NCI-H128 (cell line): Measurements from ENCODE around the gene DCHS2.
"Not testable (repeated sequence)": the region's sequence is repeated elsewhere in the genome, so short reads cannot be mapped to it uniquely, and the experiment has no call there.

Source experiments
- DNase-seq: peaks from one replicate; lab custom pipeline; 2025; ENCODE audit not compliant: unreplicated experiment; lab: John Stamatoyannopoulos, UW

DCHS2 gene

DNA sequence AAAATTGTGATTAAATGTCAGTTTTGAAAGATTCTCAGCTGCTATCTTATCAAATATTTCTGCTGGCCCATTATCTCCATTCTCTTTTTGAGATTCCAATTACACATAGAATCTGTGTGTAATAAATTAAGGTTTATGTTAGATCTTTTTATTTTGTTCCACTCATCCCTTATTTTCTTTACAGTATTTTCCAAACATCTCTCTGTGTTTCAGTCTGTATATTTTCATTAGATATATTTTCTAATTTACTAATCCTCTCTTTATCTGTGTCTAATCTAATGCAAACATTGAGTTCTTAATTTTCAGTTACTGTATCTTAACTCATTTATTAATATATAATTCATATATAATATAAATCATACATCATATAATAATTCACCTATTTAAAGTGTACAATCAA, 268.7 kb downstream of the DCHS2 start:
- DNase-seq, result no peak

DNA sequence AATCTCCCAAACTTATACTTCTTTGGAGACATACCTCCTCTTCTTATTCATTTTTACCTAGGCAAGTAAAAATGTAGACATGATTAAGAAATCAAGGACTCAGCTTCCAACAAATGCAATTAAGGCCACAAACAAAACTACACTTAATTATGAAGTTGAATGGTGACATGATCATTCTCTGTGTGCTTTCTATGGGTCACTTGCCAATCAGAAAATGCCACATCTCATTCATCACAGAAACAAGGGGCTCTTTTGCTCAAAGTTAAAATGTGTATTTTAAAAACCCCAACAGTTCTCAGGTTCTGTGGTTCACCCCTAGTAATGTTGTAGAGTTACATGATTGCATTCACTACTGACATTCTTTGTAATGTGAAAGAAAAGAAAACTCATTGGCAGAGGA, 273.5 kb downstream of the DCHS2 start:
- no peak for DNase-seq

DNA sequence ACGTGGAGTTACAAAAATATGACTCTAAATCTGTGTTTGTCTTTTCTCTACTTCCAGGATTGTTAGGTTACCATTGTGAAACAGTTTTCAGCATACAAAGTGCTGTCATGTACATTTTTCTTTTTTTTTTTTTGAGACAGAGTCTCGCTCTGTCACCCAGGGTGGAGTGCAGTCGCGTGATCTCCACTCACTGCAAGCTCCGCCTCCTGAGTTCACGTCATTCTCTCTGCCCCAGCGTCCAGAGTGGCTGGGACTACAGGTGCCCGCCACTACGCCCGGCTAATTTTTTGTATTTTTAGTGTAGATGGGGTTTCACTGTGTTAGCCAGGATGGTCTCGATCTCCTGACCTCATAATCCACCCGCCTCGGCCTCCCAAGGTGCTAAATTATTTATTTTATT, 274.2 kb downstream of the DCHS2 start:
- not testable (repeated sequence) for DNase-seq

DNA sequence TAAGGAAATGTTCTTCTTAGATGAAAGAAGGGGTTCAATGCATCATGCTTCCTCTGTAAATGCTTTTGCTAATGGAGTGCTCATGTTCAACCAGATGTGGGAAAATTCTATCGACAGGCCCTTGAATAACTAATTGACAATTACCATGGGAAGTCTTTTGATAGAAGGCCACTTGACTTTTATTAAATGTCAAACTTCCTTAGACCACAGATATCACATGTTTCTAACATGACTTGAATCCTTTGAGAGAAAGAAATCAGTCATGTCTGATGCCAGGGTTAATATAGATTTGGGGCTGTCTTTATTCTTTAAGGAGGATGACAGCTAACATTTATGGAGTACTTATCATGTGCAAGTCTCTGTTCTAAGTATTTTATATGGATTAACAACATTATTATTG, 280.1 kb downstream of the DCHS2 start:
- DNase-seq, result no peak

DNA sequence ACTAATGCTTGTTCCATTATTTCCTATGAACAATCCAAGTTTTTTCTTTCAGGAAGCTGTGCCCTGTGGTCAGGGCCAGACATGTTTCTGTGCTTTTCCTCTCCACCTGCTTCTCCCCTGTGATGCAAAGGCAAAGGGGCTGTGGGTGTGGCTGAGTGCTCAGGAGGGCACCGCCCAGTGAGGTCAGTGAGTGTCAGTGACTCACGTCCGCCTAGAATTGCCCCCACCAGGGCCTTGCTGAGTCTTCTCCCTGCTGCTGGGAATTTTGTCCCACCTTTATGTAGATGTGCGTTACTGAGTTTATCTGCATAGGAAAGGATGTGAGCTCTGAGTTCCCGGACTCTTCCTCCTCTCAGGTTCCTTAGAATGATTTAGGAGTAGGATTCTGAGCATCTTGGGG, 283.2 kb downstream of the DCHS2 start:
- no peak for DNase-seq

DNA sequence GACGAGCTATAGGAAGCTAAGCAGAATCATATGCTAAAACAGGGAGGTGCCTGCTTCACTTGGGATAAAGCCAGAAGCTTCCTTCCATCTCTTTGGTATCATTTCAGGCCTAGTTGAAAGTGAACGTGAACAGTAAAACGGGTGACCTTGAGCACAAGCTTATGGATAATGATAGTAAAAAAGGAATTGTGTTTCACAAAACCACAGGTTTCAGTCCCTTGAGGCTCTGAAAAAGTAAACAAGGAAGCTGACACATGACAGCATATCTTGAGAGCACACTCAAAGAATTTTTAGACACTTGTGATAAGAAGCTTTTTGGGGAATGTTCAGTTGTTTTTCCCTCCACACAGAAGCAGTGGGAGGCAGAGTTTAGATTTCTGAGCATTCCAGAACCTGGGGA, 286.1 kb downstream of the DCHS2 start:
- DNase-seq, result no peak

DNA sequence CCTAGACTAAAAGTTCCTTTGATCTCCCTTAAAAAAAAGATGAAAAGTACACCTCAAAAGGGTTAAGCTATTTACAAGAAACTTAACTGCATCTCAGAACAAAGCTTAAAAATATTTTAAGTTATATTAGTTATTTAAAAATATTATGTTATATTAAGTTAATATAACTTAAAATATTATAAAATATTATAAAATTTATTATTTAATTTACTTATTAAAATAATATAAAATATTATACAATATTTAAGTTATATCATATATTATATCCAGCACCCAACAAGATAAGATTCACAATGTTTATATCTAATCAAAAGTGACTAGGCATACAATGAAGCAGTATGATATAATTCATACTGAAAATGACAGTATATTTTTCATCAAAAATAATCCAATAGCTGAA, 296.9 kb downstream of the DCHS2 start:
- no peak for DNase-seq

DNA sequence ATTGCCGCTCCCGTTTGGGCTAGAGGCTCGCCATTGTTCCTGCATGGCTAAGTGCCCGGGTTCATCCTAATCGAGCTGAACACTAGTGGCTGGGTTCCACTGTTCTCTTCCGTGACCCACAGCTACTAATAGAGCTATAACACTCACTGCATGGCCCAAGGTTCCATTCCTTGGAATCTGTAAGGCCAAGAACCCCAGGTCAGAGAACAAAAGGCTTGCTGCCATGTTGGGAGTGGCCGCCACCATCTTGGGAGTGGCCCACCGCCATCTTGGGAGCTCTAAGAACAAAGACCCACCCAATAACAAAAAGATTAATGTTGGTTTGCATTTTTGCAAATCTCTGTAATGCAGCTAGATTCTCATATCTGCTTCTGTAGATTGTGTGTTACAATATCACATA, 299.0 kb downstream of the DCHS2 start:
- DNase-seq, result no peak

DNA sequence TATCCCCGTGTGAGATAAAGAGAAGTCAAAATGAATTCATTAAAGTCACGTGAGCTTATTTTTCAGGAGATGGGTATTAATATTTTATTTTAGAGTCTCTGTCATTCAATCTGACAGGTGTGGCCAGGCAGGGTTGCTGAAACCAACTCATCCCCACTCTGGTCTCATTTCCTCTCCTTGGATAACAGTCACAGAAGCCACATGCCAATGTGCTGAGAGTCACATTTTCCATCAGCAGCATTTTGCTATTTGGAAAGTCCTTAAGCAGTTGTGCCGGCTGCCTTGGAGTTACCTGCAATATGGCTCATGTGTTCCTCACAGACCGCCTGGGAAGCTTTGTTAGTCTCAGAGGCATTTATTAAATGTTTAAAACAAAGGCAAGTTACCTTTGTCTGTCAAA, 302.3 kb downstream of the DCHS2 start:
- DNase-seq, result no peak

DNA sequence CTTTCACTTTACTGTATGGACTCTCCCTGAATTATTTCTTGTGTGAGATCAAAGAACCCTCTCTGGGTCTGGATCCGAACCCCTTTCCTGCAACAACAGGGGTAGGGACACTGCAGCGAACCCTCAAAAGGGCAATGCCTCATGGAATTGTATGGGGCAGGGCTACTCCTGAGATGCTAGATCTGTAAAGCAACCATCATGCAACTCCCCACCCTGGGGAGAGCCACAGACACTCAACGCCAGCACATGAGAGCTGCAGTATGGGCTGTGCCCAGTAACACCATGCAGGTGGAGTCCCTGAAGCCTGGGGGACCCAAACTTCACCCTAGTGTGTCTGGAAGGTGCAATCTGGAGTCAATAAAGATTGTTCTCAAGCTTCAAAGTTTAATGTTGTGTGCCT, 304.7 kb downstream of the DCHS2 start:
- DNase-seq, result no peak

DNA sequence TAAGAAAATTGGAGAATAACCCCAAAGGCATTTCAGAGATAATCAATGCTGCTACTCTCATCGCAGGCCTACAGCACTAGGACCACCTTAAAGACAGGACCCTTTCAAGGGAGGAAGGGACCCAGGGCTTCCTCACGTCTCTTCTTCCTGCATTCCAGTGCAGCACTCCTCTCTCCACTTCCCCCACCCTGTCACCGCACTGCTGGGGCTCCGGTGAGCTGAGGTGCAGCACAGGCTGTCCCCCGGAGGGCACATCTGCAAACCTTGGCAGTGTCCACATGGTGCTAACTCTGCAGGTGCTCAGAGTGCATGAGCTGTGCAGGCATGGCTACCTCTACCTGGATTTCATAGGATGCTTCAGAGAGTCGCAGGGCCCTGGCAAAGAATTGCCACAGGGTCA, 305.6 kb downstream of the DCHS2 start:
- no peak for DNase-seq

DNA sequence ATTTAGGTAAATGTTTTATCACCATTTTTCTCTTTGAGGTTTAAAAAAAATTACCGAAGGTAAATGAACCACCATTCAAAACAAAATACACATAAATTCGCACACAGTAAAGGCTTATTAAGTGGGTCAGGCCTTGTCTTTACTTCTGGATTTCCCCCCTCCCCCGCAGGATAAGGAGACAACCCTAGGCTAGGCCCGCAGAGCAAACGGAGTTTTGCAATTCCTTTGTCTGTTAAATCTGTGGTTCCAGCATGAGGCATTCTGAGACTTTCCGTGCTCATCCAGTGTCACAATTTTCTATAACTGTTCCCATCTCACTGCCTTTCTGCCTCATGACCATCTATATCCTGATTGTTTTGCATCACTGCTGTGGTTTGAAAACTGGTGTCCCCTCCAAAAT, 307.4 kb downstream of the DCHS2 start:
- no peak for DNase-seq

DNA sequence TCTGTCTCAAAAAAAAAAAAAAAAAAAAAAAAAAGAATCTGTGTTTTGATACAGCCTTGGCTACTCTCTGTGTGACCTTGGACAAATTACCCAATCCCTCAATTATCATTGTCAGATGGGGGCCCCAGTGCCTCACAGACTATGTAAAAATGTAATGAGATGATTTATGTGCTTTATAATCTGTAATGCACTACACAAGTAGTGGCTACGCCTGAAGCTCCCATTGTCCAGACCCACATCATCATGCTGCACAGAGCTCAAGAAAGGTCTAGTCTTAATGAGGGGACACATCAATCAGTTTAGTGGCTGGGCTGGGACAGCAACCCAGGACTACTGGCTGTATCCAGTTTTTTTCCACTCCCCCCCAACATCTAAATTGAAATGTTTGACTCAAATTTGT, 308.3 kb downstream of the DCHS2 start:
- no peak for DNase-seq
